Measurements from ENCODE around the gene WDR33. TPM values are rescaled to one million over a fixed set of nuclear protein-coding genes. Genes with fewer than 3 reads are reported as not detected.

Gene WDR33
- total RNA-seq, 1 donor = 25.7 TPM

DNA sequence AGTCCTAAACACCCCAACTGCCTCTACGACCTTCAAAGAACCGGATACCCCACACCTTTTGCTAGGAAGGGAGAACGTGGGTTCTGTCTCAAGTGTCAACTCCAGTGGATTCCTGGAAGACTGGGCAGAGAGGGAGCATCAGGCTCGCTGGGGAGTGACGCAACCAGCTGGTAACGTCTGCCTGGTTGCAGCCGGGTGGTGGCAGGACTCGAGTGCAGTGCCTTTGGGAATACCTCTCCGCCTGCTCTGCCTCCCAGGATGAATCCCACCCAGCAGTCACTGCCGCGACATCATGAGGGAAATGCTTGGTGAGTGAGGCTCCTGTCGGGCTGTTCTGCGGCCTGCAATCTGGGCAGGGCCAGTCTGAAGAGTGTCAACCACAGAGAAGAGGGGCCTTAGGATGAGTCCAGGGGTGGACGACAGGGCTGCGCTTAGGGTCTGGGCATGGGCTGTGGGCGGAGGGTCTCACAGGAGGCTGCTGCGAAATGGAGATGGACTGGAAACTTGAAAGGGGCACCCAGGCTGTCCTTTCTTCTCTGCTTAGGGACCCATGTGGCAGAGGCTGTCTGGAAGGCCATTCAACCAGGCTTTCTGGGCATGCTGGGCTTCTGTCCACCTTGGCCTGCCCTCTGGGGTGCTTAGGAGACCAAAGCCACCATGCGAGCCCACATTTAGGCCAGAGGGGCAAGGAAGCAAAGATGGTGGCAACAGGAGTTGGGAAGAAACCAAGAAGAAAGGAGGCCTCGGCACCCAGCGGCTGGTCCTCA is 152.1 kb downstream of the WDR33 start:
- Histone ChIP-seq H3K4me3 (ENCODE audit: insufficient read depth, low read length) (no peak overlapping the region), H3K27me3 (ENCODE audit: insufficient read depth, low read length) (peaks cover 11% of the 10 kb centered on the region), H2AFZ (ENCODE audit: low read length) (no peak overlapping the region), H3K27ac (ENCODE audit: low read depth, low read length) (no peak overlapping the region), H3K4me1 (ENCODE audit: insufficient read depth, low read length) (no peaks in the 10 kb centered on the region), H4K20me1 (ENCODE audit: insufficient read depth, low read length) (no peaks in the 10 kb centered on the region), H3K4me2 (ENCODE audit: insufficient read depth, low read length) (no peak overlapping the region), H3K79me2 (ENCODE audit: insufficient read depth, low read length) (no peaks in the 10 kb centered on the region), H3K36me3 (ENCODE audit: insufficient read depth, low read length) (no peaks in the 10 kb centered on the region), H3K9me3 (ENCODE audit: low read depth, low read length) (no peaks in the 10 kb centered on the region)
- peak; percentile 65 for DNase-seq (ENCODE audit: insufficient read length, low spot score, missing footprints)
- TF ChIP-seq CTCF (IDR thresholded peaks at IDR 0.05; ENCODE audit: extremely low read depth, low read depth, low read length) = no peak

DNA sequence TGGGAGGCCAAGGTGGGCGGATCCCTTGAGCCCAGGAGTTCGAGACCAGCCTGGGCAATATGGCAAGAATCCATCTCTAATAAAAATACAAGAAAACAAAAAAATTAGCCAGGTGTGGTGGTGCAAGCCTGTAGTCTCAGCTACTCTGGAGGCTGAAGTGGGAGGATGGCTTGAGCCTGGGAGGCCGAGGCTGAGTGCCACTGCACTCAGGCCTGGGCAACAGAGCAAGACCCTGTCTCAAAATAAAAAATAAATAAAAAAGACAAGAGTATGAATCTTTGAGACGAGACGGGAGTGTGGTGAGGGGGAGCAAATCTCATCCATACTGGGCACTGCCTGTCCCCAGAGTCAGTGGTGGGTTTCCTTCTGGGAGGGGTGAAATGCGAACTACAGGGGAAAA is 152.8 kb downstream of the WDR33 start:
- Histone ChIP-seq H3K27me3 (ENCODE audit: insufficient read depth, low read length) (peaks cover 5% of the 10 kb centered on the region), H3K9me3 (ENCODE audit: low read depth, low read length) (no peaks in the 10 kb centered on the region), H2AFZ (ENCODE audit: low read length) (no peak overlapping the region), H4K20me1 (ENCODE audit: insufficient read depth, low read length) (no peaks in the 10 kb centered on the region), H3K4me3 (ENCODE audit: insufficient read depth, low read length) (no peak overlapping the region), H3K4me2 (ENCODE audit: insufficient read depth, low read length) (no peak overlapping the region), H3K36me3 (ENCODE audit: insufficient read depth, low read length) (no peaks in the 10 kb centered on the region), H3K4me1 (ENCODE audit: insufficient read depth, low read length) (no peaks in the 10 kb centered on the region), H3K27ac (ENCODE audit: low read depth, low read length) (no peak overlapping the region), H3K79me2 (ENCODE audit: insufficient read depth, low read length) (no peaks in the 10 kb centered on the region)
- TF ChIP-seq CTCF (IDR thresholded peaks at IDR 0.05; ENCODE audit: extremely low read depth, low read depth, low read length) = no peak
- peak; percentile 51 for DNase-seq (ENCODE audit: insufficient read length, low spot score, missing footprints)

- Histone ChIP-seq H3K79me2 (ENCODE audit: insufficient read depth, low read length) (no peaks in the 10 kb centered on the region), H3K4me3 (ENCODE audit: insufficient read depth, low read length) (no peak overlapping the region), H3K27me3 (ENCODE audit: insufficient read depth, low read length) (no peaks in the 10 kb centered on the region), H3K4me2 (ENCODE audit: insufficient read depth, low read length) (no peak overlapping the region), H4K20me1 (ENCODE audit: insufficient read depth, low read length) (no peaks in the 10 kb centered on the region), H3K36me3 (ENCODE audit: insufficient read depth, low read length) (no peaks in the 10 kb centered on the region), H2AFZ (ENCODE audit: low read length) (no peak overlapping the region), H3K9me3 (ENCODE audit: low read depth, low read length) (no peaks in the 10 kb centered on the region), H3K27ac (ENCODE audit: low read depth, low read length) (no peak overlapping the region), H3K4me1 (ENCODE audit: insufficient read depth, low read length) (no peaks in the 10 kb centered on the region)
- no peak for DNase-seq (ENCODE audit: insufficient read length, low spot score, missing footprints)
- no peak for TF ChIP-seq CTCF (IDR thresholded peaks at IDR 0.05; ENCODE audit: extremely low read depth, low read depth, low read length)
Measured at GRCh38 chr2:127657232-127657595, 153.8 kb downstream of the WDR33 start.

DNA sequence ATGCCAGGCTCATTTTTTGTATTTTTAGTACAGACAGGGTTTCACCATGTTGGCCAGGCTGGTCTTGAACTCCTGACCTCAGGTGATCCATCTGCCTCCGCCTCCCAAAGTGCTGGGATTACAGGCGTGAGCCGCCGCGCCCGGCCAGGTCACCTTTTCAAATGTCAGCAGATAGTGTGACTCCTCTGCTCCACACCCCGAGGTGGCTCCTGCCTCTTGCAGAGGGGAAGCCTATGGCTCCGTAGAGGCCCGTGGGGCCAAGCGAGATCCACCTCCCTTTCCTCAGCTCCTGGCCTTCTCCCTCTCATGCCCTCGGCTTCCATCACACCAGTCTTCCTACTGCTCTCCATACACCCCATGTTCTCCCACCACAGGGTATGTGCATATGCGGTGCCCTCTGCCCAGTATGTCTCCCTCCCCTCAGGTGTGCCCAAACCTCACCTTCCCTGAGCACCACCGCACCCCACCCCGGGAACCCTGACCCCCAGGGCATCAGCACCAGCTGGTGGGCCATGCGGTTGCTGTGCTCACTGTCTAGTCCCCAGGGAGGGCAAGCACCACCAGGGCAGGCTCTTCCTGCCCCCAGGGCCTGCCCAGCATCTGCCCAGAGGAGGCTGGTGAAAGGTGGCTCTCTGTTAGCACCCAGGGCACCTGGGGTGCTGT is 154.3 kb downstream of the WDR33 start:
- Histone ChIP-seq H3K79me2 (ENCODE audit: insufficient read depth, low read length) (no peaks in the 10 kb centered on the region), H3K27ac (ENCODE audit: low read depth, low read length) (no peak overlapping the region), H3K4me3 (ENCODE audit: insufficient read depth, low read length) (no peak overlapping the region), H4K20me1 (ENCODE audit: insufficient read depth, low read length) (no peaks in the 10 kb centered on the region), H3K36me3 (ENCODE audit: insufficient read depth, low read length) (no peaks in the 10 kb centered on the region), H2AFZ (ENCODE audit: low read length) (no peak overlapping the region), H3K4me2 (ENCODE audit: insufficient read depth, low read length) (no peak overlapping the region), H3K9me3 (ENCODE audit: low read depth, low read length) (no peaks in the 10 kb centered on the region), H3K4me1 (ENCODE audit: insufficient read depth, low read length) (no peaks in the 10 kb centered on the region), H3K27me3 (ENCODE audit: insufficient read depth, low read length) (no peaks in the 10 kb centered on the region)
- TF ChIP-seq CTCF (IDR thresholded peaks at IDR 0.05; ENCODE audit: extremely low read depth, low read depth, low read length) = no peak
- no peak for DNase-seq (ENCODE audit: insufficient read length, low spot score, missing footprints)

All from osteoblast (primary cell).